ENCODE results near the gene NSUN3. TPM values are rescaled to one million over a fixed set of nuclear protein-coding genes. Genes with fewer than 3 reads are reported as not detected.
A peak's percentile ranks its signal among the peaks of the same experiment; 100 is the strongest.

Gene NSUN3
- total RNA-seq (2012; rRNA removed), result 6.8 and 11.1 TPM in 2 replicates
- polyA plus RNA-seq (2012; rRNA removed), result 4.9 TPM in 2 replicates
- polyA plus RNA-seq (2012; cell fraction: cytosol; rRNA removed), result 1.2 and 1.6 TPM in 2 replicates
- polyA plus RNA-seq (2012; cell fraction: nucleus; rRNA removed; ENCODE audit: low replicate concordance), result 0.98 and 3.2 TPM in 2 replicates
- Bru-seq, nascent RNA, result percentile 76 among the genes with signal in this experiment
- BruChase-seq, experiment 1, labeled RNA remaining after a 6-hour chase, result percentile 59 among the genes with signal in this experiment
- percentile 65 among the genes with signal in this experiment for BruChase-seq, experiment 2, labeled RNA remaining after a 2-hour chase
- long read RNA-seq, partial matches to known transcripts, result 0 of 7 reads
- long read RNA-seq, other reads (novel, unspliced or antisense), result 3 of 7 reads

- Histone ChIP-seq H3K79me1 (ENCODE audit: low read depth in 1 of 2, low read length in 2 of 2) (peaks cover 6 to 34% of the 10 kb centered on the region in 2 experiments; a peak in 2 of 4 replicates), H2AK9ac (replicated peaks; ENCODE audit: low read depth, low read length, poor library complexity) (peak within 1 kb of the TSS; percentile 71), H2AK5ac (ENCODE audit: low read depth, low read length) (peak within 1 kb of the TSS; percentile 14; the same call in 1 of the 2 replicates), H4K20me1 (ENCODE audit: insufficient read depth, low read length) (no peaks in the 10 kb centered on the region), H3K27ac (ENCODE audit: insufficient read depth, low read length) (peak within 1 kb of the TSS; percentile 91), H4K5ac (ENCODE audit: low read depth, low read length) (peak within 1 kb of the TSS; percentile 89), H2BK120ac (ENCODE audit: low read depth, low read length) (peak within 1 kb of the TSS; percentile 89), H3K9me1 (ENCODE audit: insufficient read depth, low read length) (no peaks in the 10 kb centered on the region), H3K9me3 (ENCODE audit: control insufficient read depth, insufficient read depth, low read length) (no peaks in the 10 kb centered on the region), H3K4me2 (ENCODE audit: low read depth, low read length) (peak within 1 kb of the TSS; percentile 79), H3K27me3 (ENCODE audit: control insufficient read depth, insufficient read depth, low read length) (no peaks in the 10 kb centered on the region), H4K8ac (ENCODE audit: low read depth in 2 of 2, low read length in 2 of 2) (peak within 1 kb of the TSS; percentile 61 to 95), H3K56ac (ENCODE audit: extremely low read depth, insufficient read depth, low read length) (peak within 1 kb of the TSS; percentile 97), H2BK20ac (ENCODE audit: low read depth, low read length) (peak within 1 kb of the TSS; percentile 62; the same call in 1 of the 2 replicates), H3K23ac (ENCODE audit: low read depth, low read length) (peak within 1 kb of the TSS; percentile 76), H2BK5ac (ENCODE audit: low read depth, low read length, poor library complexity, severe bottlenecking) (peak within 1 kb of the TSS; percentile 84), H2AFZ (replicated peaks; ENCODE audit: low read length, poor library complexity) (peak within 1 kb of the TSS; percentile 90), H3K4me1 (ENCODE audit: control insufficient read depth, insufficient read depth, low read length) (peaks cover 1% of the 10 kb centered on the region; the same call in 1 of the 2 replicates), H3K36me3 (ENCODE audit: control insufficient read depth, insufficient read depth, low read length) (peaks cover 4% of the 10 kb centered on the region), H3K9ac (ENCODE audit: low read depth, low read length) (peak within 1 kb of the TSS; percentile 92), H3K4ac (ENCODE audit: low read depth, low read length) (peak within 1 kb of the TSS; percentile 88), H3K14ac (replicated peaks; ENCODE audit: low read depth, low read length) (peak within 1 kb of the TSS; percentile 96), H3K18ac (ENCODE audit: low read depth, low read length) (peak within 1 kb of the TSS; percentile 78), H4K91ac (ENCODE audit: insufficient read depth, low read depth, low read length) (peak within 1 kb of the TSS; percentile 91), H3K4me3 (ENCODE audit: insufficient read depth, low read depth, low read length) (peak within 1 kb of the TSS; percentile 70), H2BK15ac (ENCODE audit: low read depth, low read length) (peak within 1 kb of the TSS; percentile 22; the same call in 1 of the 3 replicates)
- intact Hi-C loops (cut with micrococcal nuclease), result loop anchor here (10.0 kb wide), 1 partner anchor 218 kb away; no protein-coding TSS in a partner anchor
- POLR2A ChIA-PET (ENCODE audit: unreplicated experiment), result interaction anchor here (0.5 kb wide), 1 partner anchor 33 kb away, joined by 3 read pairs; no protein-coding TSS in a partner anchor
- 0% methylated on average over 22 of the region's 52 CpGs; no CpG with 5 or more reads in 1 of the 2 experiments for WGBS, 2 experiments (ENCODE audit: extremely low coverage in 2 of 2, insufficient read length in 1 of 2)
- in situ Hi-C loops (cut with MboI; ENCODE audit: low sequenced_read_pairs), result no loop called here
- TF ChIP-seq MAFK (IDR thresholded peaks at IDR 0.05; ENCODE audit: low read depth, low read length), result peak; percentile 88
- TF ChIP-seq RFX5 (IDR thresholded peaks at IDR 0.05; ENCODE audit: low read depth, low read length), result no peak
- TF ChIP-seq, protein P1, sequence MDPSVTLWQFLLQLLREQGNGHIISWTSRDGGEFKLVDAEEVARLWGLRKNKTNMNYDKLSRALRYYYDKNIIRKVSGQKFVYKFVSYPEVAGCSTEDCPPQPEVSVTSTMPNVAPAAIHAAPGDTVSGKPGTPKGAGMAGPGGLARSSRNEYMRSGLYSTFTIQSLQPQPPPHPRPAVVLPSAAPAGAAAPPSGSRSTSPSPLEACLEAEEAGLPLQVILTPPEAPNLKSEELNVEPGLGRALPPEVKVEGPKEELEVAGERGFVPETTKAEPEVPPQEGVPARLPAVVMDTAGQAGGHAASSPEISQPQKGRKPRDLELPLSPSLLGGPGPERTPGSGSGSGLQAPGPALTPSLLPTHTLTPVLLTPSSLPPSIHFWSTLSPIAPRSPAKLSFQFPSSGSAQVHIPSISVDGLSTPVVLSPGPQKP (IDR thresholded peaks at IDR 0.05; ENCODE audit: borderline replicate concordance, low read depth, low read length), result no peak
- TF ChIP-seq BHLHE40 (IDR thresholded peaks at IDR 0.05; ENCODE audit: low read depth, low read length), result peak; percentile 63; the same call in 1 of the 2 replicates
- no peak for TF ChIP-seq FOS (IDR thresholded peaks at IDR 0.05; ENCODE audit: low read depth, low read length)
- TF ChIP-seq CHD1 (IDR thresholded peaks at IDR 0.05; ENCODE audit: low read depth, low read length), result no peak
- TF ChIP-seq POLR2A (IDR thresholded peaks at IDR 0.05; ENCODE audit: low read depth, low read length), result peak; percentile 79
- peak; percentile 26 for TF ChIP-seq RCOR1 (IDR thresholded peaks at IDR 0.05; ENCODE audit: insufficient replicate concordance, low read length)
- TF ChIP-seq MXI1 (IDR thresholded peaks at IDR 0.05; ENCODE audit: borderline replicate concordance, low read depth, low read length), result no peak
- TF ChIP-seq CTCF (conservative IDR thresholded peaks at IDR 0.05; ENCODE audit: low read depth, low read length), result no peak
- no peak for TF ChIP-seq RAD21 (IDR thresholded peaks at IDR 0.05; ENCODE audit: low read length)
- no peak for TF ChIP-seq SMC3 (IDR thresholded peaks at IDR 0.05; ENCODE audit: low read depth, low read length)
- peak; percentile 97 for ATAC-seq (ENCODE audit: low read depth)
- BruUV-seq (replicated peaks), result TSS peak; percentile 66
- dilution Hi-C loops (cut with HindIII; ENCODE audit: low sequenced_read_pairs, unreplicated experiment), result no loop called here
- CTCF ChIA-PET, result no interaction called here
- DNase-seq, result peak; percentile 98
Observed at GRCh38 chr3:94062513-94063404, at the start of gene NSUN3, which contains the start of gene DHFR2. NSUN3 (plus strand) TSS chr3:94063061; CDS start chr3:94063127, 66 bp downstream. DHFR2 (minus strand) TSS chr3:94062916; CDS start chr3:94061511, 1,405 bp downstream.
